ENCODE measurements around the gene FAM209A. TPM values are rescaled to one million over a fixed set of nuclear protein-coding genes. Genes with fewer than 3 reads are reported as not detected.

FAM209A gene
- total and polyA plus RNA-seq, 12 donors: 0.22 to 1.3 (median 0.34) TPM; not detected in 8

- intact Hi-C loops (cut with DNase I): no loop called here
- TF ChIP-seq POLR2A (IDR thresholded peaks at IDR 0.05) (no peak), CTCF (IDR thresholded peaks at IDR 0.05) (no peak)
- 87 to 97% (median 88%) methylated on average over 5 of the region's 5 CpGs for WGBS, 4 donors
Measured at GRCh38 chr20:56573986-56574385, 49.4 kb downstream of the FAM209A start.

GRCh38 chr20:56574531-56575142 is 50.1 kb downstream of the FAM209A start:
- Histone ChIP-seq H3K27ac (peak overlapping the region in 2 of 5 donors; percentile 60 to 78), H3K9me3 (replicated peaks in 1 of 3) (no peaks in the 10 kb centered on the region), H3K36me3 (replicated peaks in 1 of 2) (no peaks in the 10 kb centered on the region), H3K27me3 (peaks cover 4% of the 10 kb centered on the region), H3K4me1 (replicated peaks in 1 of 2) (peaks cover 4% of the 10 kb centered on the region in 2 donors), H3K4me3 (peak overlapping the region in 1 of 4 donors; percentile 41)
- intact Hi-C loops (cut with DNase I): no loop called here
- 33 to 65% (median 60%) methylated on average over 5 to 10 of the region's 10 CpGs for WGBS, 4 donors
- peak in 6 of 7 donors; percentile 42 to 73 (median 54) for DNase-seq
- TF ChIP-seq CTCF (IDR thresholded peaks at IDR 0.05) (no peak), POLR2A (IDR thresholded peaks at IDR 0.05) (no peak)

More at GRCh38 chr20:56573986-56574385, 49.4 kb downstream of the FAM209A start:
- Histone ChIP-seq H3K27ac (no peak overlapping the region), H3K4me1 (replicated peaks in 1 of 2) (peaks cover 4% of the 10 kb centered on the region in 2 donors), H3K4me3 (no peak overlapping the region), H3K27me3 (peaks cover 4% of the 10 kb centered on the region), H3K36me3 (replicated peaks in 1 of 2) (no peaks in the 10 kb centered on the region), H3K9me3 (replicated peaks in 1 of 3) (no peaks in the 10 kb centered on the region)
- DNase-seq: no peak

GRCh38 chr20:56575157-56575556 is 50.6 kb downstream of the FAM209A start:
- no peak for TF ChIP-seq CTCF (IDR thresholded peaks at IDR 0.05)
- TF ChIP-seq POLR2A (IDR thresholded peaks at IDR 0.05): no peak
- WGBS, 4 donors: 48 to 71% (median 63%) methylated on average over 9 of the region's 9 CpGs
- peaks cover 4% of the 10 kb centered on the region in 2 donors for H3K4me1 ChIP-seq (replicated peaks in 1 of 2)
- intact Hi-C loops (cut with DNase I): no loop called here
- peak overlapping the region in 2 of 5 donors; percentile 60 to 78 for H3K27ac ChIP-seq
- H3K27me3 ChIP-seq: peaks cover 4% of the 10 kb centered on the region
- DNase-seq: peak in 6 of 7 donors; percentile 16 to 50 (median 26)
- H3K4me3 ChIP-seq: peak overlapping the region in 1 of 4 donors; percentile 41
- no peaks in the 10 kb centered on the region for H3K36me3 ChIP-seq (replicated peaks in 1 of 2)
- no peaks in the 10 kb centered on the region for H3K9me3 ChIP-seq (replicated peaks in 1 of 3)

Other genes with a start within 250 kb of the FAM209A start
- 100 to 1,000 TPM in 8 of 9 donors, 10 to 100 TPM in 1; 90.0 to 207 (median 133) TPM for gene FAM210B, start 165.8 kb upstream of the FAM209A start, total RNA-seq
- gene FAM210B, start 165.8 kb upstream of the FAM209A start, polyA plus RNA-seq: 100 to 1,000 TPM in 1 of 3 donors, 10 to 100 TPM in 2; 74.9 to 207 (median 75.5) TPM
- 10 to 100 TPM in 1 of 9 donors, 1 to 10 TPM in 8; 1.4 to 56.6 (median 3.1) TPM for gene AURKA, start 132.5 kb upstream of the FAM209A start, total RNA-seq
- gene AURKA, start 132.5 kb upstream of the FAM209A start, polyA plus RNA-seq: 1 to 10 TPM; 1.1 to 5.8 (median 1.3) TPM
- gene CSTF1, start 132.1 kb upstream of the FAM209A start, total RNA-seq: 10 to 100 TPM; 28.7 to 53.1 (median 33.5) TPM
- 10 to 100 TPM in 1 of 3 donors, 1 to 10 TPM in 2; 5.1 to 48.3 (median 8.2) TPM for gene CSTF1, start 132.1 kb upstream of the FAM209A start, polyA plus RNA-seq
- 1 to 10 TPM in 7 of 9 donors, under 1 TPM in 2; 0.78 to 4.7 (median 1.4) TPM for gene CASS4, start 112.5 kb upstream of the FAM209A start, total RNA-seq
- gene CASS4, start 112.5 kb upstream of the FAM209A start, polyA plus RNA-seq: under 1 TPM; 0.37 to 0.97 (median 0.73) TPM
- gene RTF2, start 56.1 kb upstream of the FAM209A start, total RNA-seq: 100 to 1,000 TPM in 3 of 9 donors, 10 to 100 TPM in 6; 68.9 to 115 (median 95.7) TPM
- gene RTF2, start 56.1 kb upstream of the FAM209A start, polyA plus RNA-seq: 100 to 1,000 TPM in 1 of 3 donors, 10 to 100 TPM in 2; 48.8 to 156 (median 75.9) TPM
- under 1 TPM in 2 of 9 donors, not detected in 7; 0.17 to 0.43 TPM for gene FAM209B, start 8.5 kb downstream of the FAM209A start, total RNA-seq
- gene FAM209B, start 8.5 kb downstream of the FAM209A start, polyA plus RNA-seq: under 1 TPM in 2 of 3 donors, not detected in 1; 0.54 to 0.80 TPM
- 1 to 10 TPM in 2 of 9 donors, under 1 TPM in 6, not detected in 1; 0.24 to 1.2 (median 0.63) TPM for gene TFAP2C, start 104.6 kb downstream of the FAM209A start, total RNA-seq
- gene TFAP2C, start 104.6 kb downstream of the FAM209A start, polyA plus RNA-seq: under 1 TPM; 0.16 to 0.27 (median 0.24) TPM